HepG2 (cell line): ENCODE results near the gene SMAD3. TPM values are rescaled to one million over a fixed set of nuclear protein-coding genes. Genes with fewer than 3 reads are reported as not detected.

Experiments
- GABPA ChIP-seq, 2 experiments: IDR thresholded peaks; 2 replicates each; pipeline ENCODE4 v1.6.1; 2011 to 2016; ENCODE audit warnings: low read depth in 2 of 2, low read length in 1 of 2, missing biosample characterization in 1 of 2, missing genetic modification characterization in 1 of 2
- GMEB2 ChIP-seq: IDR thresholded peaks from 2 replicates; pipeline ENCODE4 v1.6.1; 2016; ENCODE audit warnings: missing biosample characterization, missing genetic modification reagents, low read depth
- HIC2 ChIP-seq: sonication (generic); formaldehyde crosslinking; IDR thresholded peaks from 2 replicates; pipeline ENCODE4 v1.9.0; 2022; ENCODE audit warnings: low read depth, missing genetic modification reagents
- HNF1A ChIP-seq, 2 experiments: sonication (generic) in 1 of 2; formaldehyde crosslinking in 1 of 2; IDR thresholded peaks; 2 replicates each; pipeline versions ENCODE4 v1.4.0 to v1.6.1; 2016 to 2020; ENCODE audit warnings: borderline replicate concordance in 1 of 2, low read depth in 1 of 2, mild to moderate bottlenecking in 1 of 2, missing genetic modification reagents in 1 of 2
- HOXA7 ChIP-seq: sonication (generic); formaldehyde crosslinking; IDR thresholded peaks from 2 replicates; pipeline ENCODE4 v1.8.1; 2022; ENCODE audit warnings: mild to moderate bottlenecking, missing genetic modification reagents, moderate library complexity
- KMT2B ChIP-seq: IDR thresholded peaks from 2 replicates; pipeline ENCODE4 v1.6.1; 2016; ENCODE audit warnings: missing genetic modification reagents, missing compliant biosample characterization
- NFE2 ChIP-seq: sonication (generic); formaldehyde crosslinking; IDR thresholded peaks from 2 replicates; pipeline ENCODE4 v1.4.0; 2020; ENCODE audit warnings: missing genetic modification reagents
- PBX3 ChIP-seq: sonication (generic); formaldehyde crosslinking; IDR thresholded peaks from 2 replicates; pipeline ENCODE4 v1.8.1; 2023; ENCODE audit warnings: missing genetic modification reagents, inconsistent platforms, borderline replicate concordance
- PLSCR1 ChIP-seq: sonication (generic); formaldehyde crosslinking; IDR thresholded peaks from 2 replicates; pipeline ENCODE4 v1.5.0; 2020; ENCODE audit warnings: missing genetic modification reagents, mild to moderate bottlenecking, borderline replicate concordance
- ZFP90 ChIP-seq: sonication (generic); formaldehyde crosslinking; IDR thresholded peaks from 2 replicates; pipeline ENCODE4 v1.8.0; 2022; ENCODE audit warnings: missing genetic modification reagents, mild to moderate bottlenecking, inconsistent platforms, borderline replicate concordance
- ZNF260 ChIP-seq: sonication (generic); formaldehyde crosslinking; IDR thresholded peaks from 2 replicates; pipeline ENCODE4 v1.4.0; 2020; ENCODE audit warnings: missing genetic modification reagents, low read depth, mild to moderate bottlenecking, borderline replicate concordance
- polyA plus RNA-seq, 8 experiments: library from polyadenylated mRNA; depleted of rRNA in 3 of 8; stranded (reverse) in 7 of 8; unstranded in 1 of 8; fragments of >200 nt; fragmentation: Illumina TruSeq in 4 of 8; extraction: Trizol in 4 of 8; gene quantifications; 2 replicates each; pipeline versions ENCODE4 v1.2.1 to v1.2.3, GENCODE V29; 2011 to 2016; ENCODE audit warnings: low read depth in 4 of 8, missing spikeins in 1 of 8, mixed read lengths in 1 of 8; ENCODE audit not compliant: insufficient read depth in 1 of 8
- total RNA-seq, 5 experiments: library from RNA; depleted of rRNA; stranded (reverse); fragments of >200 nt; fragmentation: Illumina TruSeq; extraction: Trizol; gene quantifications; 2 replicates each; pipeline ENCODE4 v1.2.3, GENCODE V29; 2016; ENCODE audit warnings: low read depth in 1 of 5
- TF ChIP-seq, protein P1 (sequence below): sonication (generic); formaldehyde crosslinking; IDR thresholded peaks from 2 replicates; pipeline ENCODE4 v1.8.1; 2023; ENCODE audit warnings: mild to moderate bottlenecking, moderate library complexity, missing genetic modification reagents
- TF ChIP-seq, protein P2 (sequence below): sonication (generic); formaldehyde crosslinking; IDR thresholded peaks from 2 replicates; pipeline ENCODE4 v1.4.0; 2020; ENCODE audit warnings: missing genetic modification reagents

Gene SMAD3
- total and polyA plus RNA-seq, 2 of the 13 experiments (the other 11 are each of a cell fraction or from before 2014, with no cell fraction given) = 8.6 to 56.3 TPM

GRCh38 chr15:67146875-67147381 lies 81.5 kb downstream of the SMAD3 start (continued):
- no peak for TF ChIP-seq GMEB2 (CRISPR knock-in tag)
- TF ChIP-seq KMT2B (CRISPR knock-in tag) = peak; percentile 43; the same call in 1 of the 2 replicates
- TF ChIP-seq HOXA7 = no peak
- peak; percentile 74; the same call in 1 of the 2 replicates for TF ChIP-seq HIC2 (CRISPR knock-in tag)
- TF ChIP-seq GABPA (IDR thresholded peaks at IDR 0.05; ENCODE audit: low read depth, low read length) = no peak
- peak; percentile 60; the same call in 1 of the 2 replicates for TF ChIP-seq GABPA (CRISPR knock-in tag; IDR thresholded peaks at IDR 0.05; ENCODE audit: low read depth)
- TF ChIP-seq PLSCR1 (CRISPR knock-in tag) = no peak
- peak; percentile 80; the same call in 1 of the 2 replicates for TF ChIP-seq ZFP90
- no peak for TF ChIP-seq ZNF260 (CRISPR knock-in tag)
- TF ChIP-seq, protein P1, sequence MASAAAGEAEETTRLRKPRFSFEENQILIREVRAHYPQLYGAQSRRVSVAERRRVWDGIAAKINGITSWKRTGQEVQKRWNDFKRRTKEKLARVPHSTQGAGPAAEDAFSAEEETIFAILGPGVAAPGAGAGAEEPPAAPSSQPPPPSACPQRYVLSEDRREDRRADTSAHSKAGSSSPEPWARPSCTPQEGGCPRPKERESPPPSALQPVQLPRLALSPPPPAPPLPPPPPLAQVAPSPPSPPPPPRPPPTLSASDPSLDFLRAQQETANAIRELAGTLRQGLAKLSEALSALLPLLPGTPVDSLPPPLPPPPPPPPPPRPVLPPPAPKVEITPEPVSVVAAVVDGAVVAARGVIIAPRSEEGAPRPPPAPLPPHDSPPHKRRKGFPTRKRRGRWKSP (CRISPR knock-in tag) = no peak
- TF ChIP-seq PBX3 (CRISPR knock-in tag) = no peak
- peak; percentile 59 for TF ChIP-seq HNF1A (IDR thresholded peaks at IDR 0.05; ENCODE audit: low read depth)
- TF ChIP-seq HNF1A (CRISPR knock-in tag; IDR thresholded peaks at IDR 0.05; ENCODE audit: borderline replicate concordance) = peak; percentile 62; the same call in 1 of the 2 replicates
- TF ChIP-seq, protein P2, sequence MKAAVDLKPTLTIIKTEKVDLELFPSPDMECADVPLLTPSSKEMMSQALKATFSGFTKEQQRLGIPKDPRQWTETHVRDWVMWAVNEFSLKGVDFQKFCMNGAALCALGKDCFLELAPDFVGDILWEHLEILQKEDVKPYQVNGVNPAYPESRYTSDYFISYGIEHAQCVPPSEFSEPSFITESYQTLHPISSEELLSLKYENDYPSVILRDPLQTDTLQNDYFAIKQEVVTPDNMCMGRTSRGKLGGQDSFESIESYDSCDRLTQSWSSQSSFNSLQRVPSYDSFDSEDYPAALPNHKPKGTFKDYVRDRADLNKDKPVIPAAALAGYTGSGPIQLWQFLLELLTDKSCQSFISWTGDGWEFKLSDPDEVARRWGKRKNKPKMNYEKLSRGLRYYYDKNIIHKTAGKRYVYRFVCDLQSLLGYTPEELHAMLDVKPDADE = no peak
- no peak for TF ChIP-seq NFE2 (CRISPR knock-in tag)
